Measurements from ENCODE around the gene TMEM79.

DNA sequence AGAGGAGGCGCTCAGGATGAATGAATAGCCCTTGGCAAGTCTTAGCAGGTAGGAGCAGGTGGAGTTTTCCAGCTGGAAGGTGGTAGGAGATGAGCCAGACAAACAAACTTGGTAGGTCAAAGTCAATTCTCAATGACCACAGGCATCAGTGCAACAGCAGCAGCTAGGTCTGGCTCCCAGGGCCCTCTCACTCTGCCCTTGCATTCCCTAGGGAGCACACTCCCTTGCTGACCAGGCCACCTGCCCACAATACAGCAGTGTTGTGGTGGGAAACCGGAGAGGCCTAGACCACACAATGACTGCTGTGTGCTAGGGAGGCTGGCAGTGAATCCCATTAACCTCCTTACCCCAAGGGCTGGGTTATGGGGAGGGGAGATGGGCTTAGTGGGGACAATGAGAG lies 23.2 kb upstream of the TMEM79 start:
- TF ChIP-seq, protein P1, sequence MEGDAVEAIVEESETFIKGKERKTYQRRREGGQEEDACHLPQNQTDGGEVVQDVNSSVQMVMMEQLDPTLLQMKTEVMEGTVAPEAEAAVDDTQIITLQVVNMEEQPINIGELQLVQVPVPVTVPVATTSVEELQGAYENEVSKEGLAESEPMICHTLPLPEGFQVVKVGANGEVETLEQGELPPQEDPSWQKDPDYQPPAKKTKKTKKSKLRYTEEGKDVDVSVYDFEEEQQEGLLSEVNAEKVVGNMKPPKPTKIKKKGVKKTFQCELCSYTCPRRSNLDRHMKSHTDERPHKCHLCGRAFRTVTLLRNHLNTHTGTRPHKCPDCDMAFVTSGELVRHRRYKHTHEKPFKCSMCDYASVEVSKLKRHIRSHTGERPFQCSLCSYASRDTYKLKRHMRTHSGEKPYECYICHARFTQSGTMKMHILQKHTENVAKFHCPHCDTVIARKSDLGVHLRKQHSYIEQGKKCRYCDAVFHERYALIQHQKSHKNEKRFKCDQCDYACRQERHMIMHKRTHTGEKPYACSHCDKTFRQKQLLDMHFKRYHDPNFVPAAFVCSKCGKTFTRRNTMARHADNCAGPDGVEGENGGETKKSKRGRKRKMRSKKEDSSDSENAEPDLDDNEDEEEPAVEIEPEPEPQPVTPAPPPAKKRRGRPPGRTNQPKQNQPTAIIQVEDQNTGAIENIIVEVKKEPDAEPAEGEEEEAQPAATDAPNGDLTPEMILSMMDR (conservative IDR thresholded peaks at IDR 0.05 in 1 of 2, IDR thresholded peaks at IDR 0.05 in 1 of 2; ENCODE audit: low read depth in 1 of 2, low read length in 2 of 2): no peak
- no peak for TF ChIP-seq EZH2 (IDR thresholded peaks at IDR 0.05; ENCODE audit: low read length, missing control alignments)

Measured in fibroblast of lung (primary cell).